A549 (cell line): ENCODE measurements around the gene CSMD2. TPM values are rescaled to one million over a fixed set of nuclear protein-coding genes. Genes with fewer than 3 reads are reported as not detected.

Experiments used
- ATAC-seq, 2 experiments: fragments of 200-7000 bp in 1 of 2; fragments of >200 bp in 1 of 2; cut with Nextera tagmentation in 1 of 2; cut with Tn5 transposase in 1 of 2; 3 replicates each; pipeline versions ENCODE4 v1.8.0 to v1.9.1; 2018 to 2020; ENCODE audit warnings: mild to moderate bottlenecking in 1 of 2, moderate library complexity in 1 of 2
- CTCF ChIA-PET: fragments of 300-600 bp; sonication (Branson Sonifier 250); formaldehyde crosslinking; extraction: SDS; loops from one replicate; lab custom pipeline; 2021; ENCODE audit warnings: antibody characterized with exemption, inconsistent platforms; lab: Yijun Ruan, JAX
- POLR2A ChIA-PET: fragments of 350-600 bp; formaldehyde crosslinking; extraction: SDS; loops from one replicate; lab custom pipeline; 2021; ENCODE audit warnings: antibody characterized with exemption, inconsistent platforms; lab: Yijun Ruan, JAX
- DNase-seq, 2 experiments: peaks; one replicate each; pipeline versions ENCODE4 v3.0.0 to v3.0.0-alpha.2; 2011 to 2016; ENCODE audit warnings: low read depth in 1 of 2, low spot score in 1 of 2
- FAIRE-seq: peaks from 2 replicates; lab custom pipeline; 2011; peaks lifted over from hg19 to GRCh38; lab: Jason Lieb, UNC
- H3K27ac ChIP-seq, 2 experiments: fragments of >200 bp; sonication (Bioruptor Twin); formaldehyde crosslinking; 3 replicates each; pipeline ENCODE4 v1.5.1; 2016 to 2017
- H3K4me1 ChIP-seq: fragments of >200 bp; sonication (Bioruptor Twin); formaldehyde crosslinking; 3 replicates; pipeline ENCODE4 v1.6.1; 2016
- H3K4me2 ChIP-seq: fragments of >200 bp; sonication (Bioruptor Twin); formaldehyde crosslinking; 3 replicates; pipeline ENCODE4 v1.6.1; 2016
- H3K4me3 ChIP-seq: fragments of >200 bp; sonication (Bioruptor Twin); formaldehyde crosslinking; 3 replicates; pipeline ENCODE4 v1.5.1; 2016
- H3K9me3 ChIP-seq: fragments of >200 bp; sonication (Bioruptor Twin); formaldehyde crosslinking; 3 replicates; pipeline ENCODE4 v1.6.1; 2016
- CBX2 ChIP-seq: fragments of 200-600 bp; sonication (generic); IDR thresholded peaks from 2 replicates; pipeline ENCODE4 v1.6.1; 2016; ENCODE audit warnings: low read depth, mild to moderate bottlenecking, borderline replicate concordance
- CHD2 ChIP-seq: fragments of 150-350 bp; IDR thresholded peaks from 2 replicates; pipeline ENCODE4 v1.6.1; 2014; ENCODE audit warnings: low read length; ENCODE audit not compliant: partially characterized antibody
- CHD4 ChIP-seq: fragments of 200-600 bp; sonication (generic); IDR thresholded peaks from 2 replicates; pipeline ENCODE4 v1.6.1; 2016; ENCODE audit warnings: antibody characterized with exemption, mild to moderate bottlenecking, borderline replicate concordance
- EHF ChIP-seq: fragments of 250-450 bp; sonication (Bioruptor Pico); IDR thresholded peaks from 2 replicates; pipeline ENCODE4 v1.5.0; 2020; ENCODE audit warnings: mild to moderate bottlenecking
- FOSB ChIP-seq: fragments of 250-450 bp; sonication (Bioruptor Pico); IDR thresholded peaks from 2 replicates; pipeline ENCODE4 v1.5.0; 2020; ENCODE audit warnings: mild to moderate bottlenecking, moderate library complexity
- HOXA7 ChIP-seq: fragments of 250-450 bp; sonication (Bioruptor Pico); IDR thresholded peaks from 2 replicates; pipeline ENCODE4 v1.5.0; 2020; ENCODE audit warnings: mild to moderate bottlenecking, moderate library complexity
- HOXB5 ChIP-seq: fragments of 250-450 bp; sonication (Bioruptor Pico); IDR thresholded peaks from 2 replicates; pipeline ENCODE4 v1.5.0; 2020; ENCODE audit warnings: mild to moderate bottlenecking, moderate library complexity
- JUN ChIP-seq, 2 experiments: fragments of >200 bp; sonication (Bioruptor Twin); formaldehyde crosslinking; IDR thresholded peaks; 2 replicates in 1 of 2; 3 replicates in 1 of 2; pipeline ENCODE4 v1.6.1; 2016 to 2017
- MYC ChIP-seq: IDR thresholded peaks from 2 replicates; pipeline ENCODE4 v1.6.1; 2012; ENCODE audit warnings: mild to moderate bottlenecking, inconsistent platforms, low read length, improper control_type of control experiment, borderline replicate concordance
- NPAS2 ChIP-seq: fragments of 250-450 bp; sonication (Bioruptor Pico); IDR thresholded peaks from 2 replicates; pipeline ENCODE4 v1.8.0; 2022; ENCODE audit warnings: mild to moderate bottlenecking, moderate library complexity, borderline replicate concordance
- NR3C1 ChIP-seq: fragments of >200 bp; sonication (Bioruptor Twin); formaldehyde crosslinking; IDR thresholded peaks from 3 replicates; pipeline ENCODE4 v1.6.1; 2017
- POLR2A ChIP-seq: IDR thresholded peaks from 2 replicates; pipeline ENCODE4 v1.6.1; 2012; ENCODE audit warnings: mild to moderate bottlenecking, low read length
- POLR2AphosphoS2 ChIP-seq: conservative IDR thresholded peaks from 2 replicates; pipeline ENCODE4 v1.6.1; 2012; ENCODE audit warnings: low read length, improper control_type of control experiment, inconsistent platforms
- RCOR1 ChIP-seq: fragments of 150-350 bp; IDR thresholded peaks from 2 replicates; pipeline ENCODE4 v1.6.1; 2014; ENCODE audit warnings: antibody characterized with exemption, low read length, low read depth
- RFX5 ChIP-seq: fragments of 450-650 bp; IDR thresholded peaks from 2 replicates; pipeline ENCODE4 v1.7.1; 2014; ENCODE audit warnings: antibody characterized with exemption, mild to moderate bottlenecking, moderate library complexity
- RNF2 ChIP-seq: fragments of 200-600 bp; sonication (generic); IDR thresholded peaks from 2 replicates; pipeline ENCODE4 v1.6.1; 2016; ENCODE audit warnings: low read depth, mild to moderate bottlenecking, antibody characterized with exemption, moderate library complexity, borderline replicate concordance
- SMC3 ChIP-seq: fragments of >200 bp; sonication (Bioruptor Twin); formaldehyde crosslinking; IDR thresholded peaks from 3 replicates; pipeline ENCODE4 v1.6.1; 2018; ENCODE audit warnings: inconsistent platforms
- TFCP2L1 ChIP-seq: fragments of 250-450 bp; sonication (Bioruptor Pico); IDR thresholded peaks from 2 replicates; pipeline ENCODE4 v1.5.0; 2021; ENCODE audit warnings: mild to moderate bottlenecking
- ZC3H11A ChIP-seq: fragments of 450-650 bp; IDR thresholded peaks from 2 replicates; pipeline ENCODE4 v1.6.1; 2014; ENCODE audit warnings: antibody characterized with exemption, mild to moderate bottlenecking
- ZFP36 ChIP-seq: fragments of 450-650 bp; IDR thresholded peaks from 2 replicates; pipeline ENCODE4 v1.6.1; 2014; ENCODE audit warnings: borderline replicate concordance; ENCODE audit not compliant: partially characterized antibody
- WGBS: methylation state at CpG from one replicate; pipeline ENCODE4 v1.1.6; 2017; ENCODE audit errors: missing lambda C conversion rate; 5-methylcytosine and 5-hydroxymethylcytosine counted together
- polyA plus RNA-seq, 4 experiments: library from polyadenylated mRNA; depleted of rRNA in 3 of 4; stranded (reverse); fragments of >200 nt; fragmentation: RNase III in 1 of 4; extraction: RNeasy Plus Mini Kit Qiagen cat#74134 plus additional on column Dnase treatment in 1 of 4; gene quantifications; 2 replicates in 3 of 4; 3 replicates in 1 of 4; pipeline ENCODE4 v1.2.3, GENCODE V29; 2011 to 2017
- TF ChIP-seq, protein P1 (sequence below): IDR thresholded peaks from 2 replicates; pipeline ENCODE4 v1.6.1; 2012
- TF ChIP-seq, protein P2 (sequence below): fragments of 200-600 bp; sonication (generic); IDR thresholded peaks from 2 replicates; pipeline ENCODE4 v1.6.1; 2016; ENCODE audit warnings: antibody characterized with exemption, mild to moderate bottlenecking, moderate library complexity
- TF ChIP-seq, protein P3 (sequence below): fragments of >200 bp; sonication (Bioruptor Twin); formaldehyde crosslinking; IDR thresholded peaks from 3 replicates; pipeline ENCODE4 v1.6.1; 2016
- TF ChIP-seq, protein P4 (sequence below): fragments of 450-650 bp; IDR thresholded peaks from 2 replicates; pipeline ENCODE4 v1.6.1; 2014; ENCODE audit warnings: antibody characterized with exemption
- TF ChIP-seq, protein P5 (sequence below): fragments of >200 bp; sonication (Bioruptor Twin); formaldehyde crosslinking; IDR thresholded peaks from 3 replicates; pipeline ENCODE4 v1.5.1; 2016
- TF ChIP-seq, protein P6 (sequence below): IDR thresholded peaks from 2 replicates; pipeline ENCODE4 v1.6.1; 2012
- TF ChIP-seq, protein P7 (sequence below): fragments of 250-450 bp; sonication (Bioruptor Pico); IDR thresholded peaks from 2 replicates; pipeline ENCODE4 v1.5.0; 2020; ENCODE audit warnings: low read depth, mild to moderate bottlenecking, moderate library complexity

CSMD2 gene
- polyA plus RNA-seq, 2 of the 4 experiments (the other 2 are of a cell fraction), result not detected

DNA sequence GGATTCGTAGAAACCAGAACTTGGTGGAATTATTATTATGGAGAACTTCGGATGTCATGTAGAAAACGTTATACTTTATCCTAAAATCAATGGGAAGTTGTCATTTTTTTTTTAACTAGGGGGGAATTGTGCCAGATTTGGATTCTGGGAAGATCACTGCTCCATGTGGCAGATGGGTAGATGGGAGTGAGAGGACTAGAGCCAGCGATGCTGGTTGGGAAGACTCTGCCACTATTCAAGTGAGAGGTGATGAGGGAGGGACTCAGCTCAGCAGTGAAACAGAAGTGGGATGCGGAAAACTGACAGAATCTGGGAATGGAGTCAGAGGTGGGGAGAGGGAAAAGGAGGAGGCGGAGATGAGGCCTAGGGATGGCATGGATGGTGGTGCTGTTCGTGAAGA, 382.3 kb downstream of the CSMD2 start:
- no peak overlapping the region for H3K4me2 ChIP-seq
- no peaks in the 10 kb centered on the region for H3K4me1 ChIP-seq
- DNase-seq, result no peak
- no peaks in the 10 kb centered on the region for H3K9me3 ChIP-seq
- TF ChIP-seq EHF, result no peak
- no peak for TF ChIP-seq CHD2
- TF ChIP-seq HOXA7 (CRISPR knock-in tag), result no peak
- TF ChIP-seq, protein P1, sequence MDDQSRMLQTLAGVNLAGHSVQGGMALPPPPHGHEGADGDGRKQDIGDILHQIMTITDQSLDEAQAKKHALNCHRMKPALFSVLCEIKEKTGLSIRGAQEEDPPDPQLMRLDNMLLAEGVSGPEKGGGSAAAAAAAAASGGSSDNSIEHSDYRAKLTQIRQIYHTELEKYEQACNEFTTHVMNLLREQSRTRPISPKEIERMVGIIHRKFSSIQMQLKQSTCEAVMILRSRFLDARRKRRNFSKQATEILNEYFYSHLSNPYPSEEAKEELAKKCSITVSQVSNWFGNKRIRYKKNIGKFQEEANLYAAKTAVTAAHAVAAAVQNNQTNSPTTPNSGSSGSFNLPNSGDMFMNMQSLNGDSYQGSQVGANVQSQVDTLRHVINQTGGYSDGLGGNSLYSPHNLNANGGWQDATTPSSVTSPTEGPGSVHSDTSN, result no peak
- no peak for TF ChIP-seq HOXB5 (CRISPR knock-in tag)
- TF ChIP-seq, protein P2, sequence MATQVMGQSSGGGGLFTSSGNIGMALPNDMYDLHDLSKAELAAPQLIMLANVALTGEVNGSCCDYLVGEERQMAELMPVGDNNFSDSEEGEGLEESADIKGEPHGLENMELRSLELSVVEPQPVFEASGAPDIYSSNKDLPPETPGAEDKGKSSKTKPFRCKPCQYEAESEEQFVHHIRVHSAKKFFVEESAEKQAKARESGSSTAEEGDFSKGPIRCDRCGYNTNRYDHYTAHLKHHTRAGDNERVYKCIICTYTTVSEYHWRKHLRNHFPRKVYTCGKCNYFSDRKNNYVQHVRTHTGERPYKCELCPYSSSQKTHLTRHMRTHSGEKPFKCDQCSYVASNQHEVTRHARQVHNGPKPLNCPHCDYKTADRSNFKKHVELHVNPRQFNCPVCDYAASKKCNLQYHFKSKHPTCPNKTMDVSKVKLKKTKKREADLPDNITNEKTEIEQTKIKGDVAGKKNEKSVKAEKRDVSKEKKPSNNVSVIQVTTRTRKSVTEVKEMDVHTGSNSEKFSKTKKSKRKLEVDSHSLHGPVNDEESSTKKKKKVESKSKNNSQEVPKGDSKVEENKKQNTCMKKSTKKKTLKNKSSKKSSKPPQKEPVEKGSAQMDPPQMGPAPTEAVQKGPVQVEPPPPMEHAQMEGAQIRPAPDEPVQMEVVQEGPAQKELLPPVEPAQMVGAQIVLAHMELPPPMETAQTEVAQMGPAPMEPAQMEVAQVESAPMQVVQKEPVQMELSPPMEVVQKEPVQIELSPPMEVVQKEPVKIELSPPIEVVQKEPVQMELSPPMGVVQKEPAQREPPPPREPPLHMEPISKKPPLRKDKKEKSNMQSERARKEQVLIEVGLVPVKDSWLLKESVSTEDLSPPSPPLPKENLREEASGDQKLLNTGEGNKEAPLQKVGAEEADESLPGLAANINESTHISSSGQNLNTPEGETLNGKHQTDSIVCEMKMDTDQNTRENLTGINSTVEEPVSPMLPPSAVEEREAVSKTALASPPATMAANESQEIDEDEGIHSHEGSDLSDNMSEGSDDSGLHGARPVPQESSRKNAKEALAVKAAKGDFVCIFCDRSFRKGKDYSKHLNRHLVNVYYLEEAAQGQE, result no peak
- TF ChIP-seq NR3C1, result no peak
- TF ChIP-seq JUN (IDR thresholded peaks at IDR 0.05), result no peak
- TF ChIP-seq NPAS2, result no peak
- TF ChIP-seq MYC, result no peak
- TF ChIP-seq, protein P3, sequence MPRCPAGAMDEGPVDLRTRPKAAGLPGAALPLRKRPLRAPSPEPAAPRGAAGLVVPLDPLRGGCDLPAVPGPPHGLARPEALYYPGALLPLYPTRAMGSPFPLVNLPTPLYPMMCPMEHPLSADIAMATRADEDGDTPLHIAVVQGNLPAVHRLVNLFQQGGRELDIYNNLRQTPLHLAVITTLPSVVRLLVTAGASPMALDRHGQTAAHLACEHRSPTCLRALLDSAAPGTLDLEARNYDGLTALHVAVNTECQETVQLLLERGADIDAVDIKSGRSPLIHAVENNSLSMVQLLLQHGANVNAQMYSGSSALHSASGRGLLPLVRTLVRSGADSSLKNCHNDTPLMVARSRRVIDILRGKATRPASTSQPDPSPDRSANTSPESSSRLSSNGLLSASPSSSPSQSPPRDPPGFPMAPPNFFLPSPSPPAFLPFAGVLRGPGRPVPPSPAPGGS, result no peak
- no peak for TF ChIP-seq RCOR1
- no peak for TF ChIP-seq RNF2
- TF ChIP-seq POLR2AphosphoS2, result no peak
- TF ChIP-seq FOSB, result no peak
- TF ChIP-seq, protein P4, sequence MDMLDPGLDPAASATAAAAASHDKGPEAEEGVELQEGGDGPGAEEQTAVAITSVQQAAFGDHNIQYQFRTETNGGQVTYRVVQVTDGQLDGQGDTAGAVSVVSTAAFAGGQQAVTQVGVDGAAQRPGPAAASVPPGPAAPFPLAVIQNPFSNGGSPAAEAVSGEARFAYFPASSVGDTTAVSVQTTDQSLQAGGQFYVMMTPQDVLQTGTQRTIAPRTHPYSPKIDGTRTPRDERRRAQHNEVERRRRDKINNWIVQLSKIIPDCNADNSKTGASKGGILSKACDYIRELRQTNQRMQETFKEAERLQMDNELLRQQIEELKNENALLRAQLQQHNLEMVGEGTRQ, result no peak
- TF ChIP-seq, protein P5, sequence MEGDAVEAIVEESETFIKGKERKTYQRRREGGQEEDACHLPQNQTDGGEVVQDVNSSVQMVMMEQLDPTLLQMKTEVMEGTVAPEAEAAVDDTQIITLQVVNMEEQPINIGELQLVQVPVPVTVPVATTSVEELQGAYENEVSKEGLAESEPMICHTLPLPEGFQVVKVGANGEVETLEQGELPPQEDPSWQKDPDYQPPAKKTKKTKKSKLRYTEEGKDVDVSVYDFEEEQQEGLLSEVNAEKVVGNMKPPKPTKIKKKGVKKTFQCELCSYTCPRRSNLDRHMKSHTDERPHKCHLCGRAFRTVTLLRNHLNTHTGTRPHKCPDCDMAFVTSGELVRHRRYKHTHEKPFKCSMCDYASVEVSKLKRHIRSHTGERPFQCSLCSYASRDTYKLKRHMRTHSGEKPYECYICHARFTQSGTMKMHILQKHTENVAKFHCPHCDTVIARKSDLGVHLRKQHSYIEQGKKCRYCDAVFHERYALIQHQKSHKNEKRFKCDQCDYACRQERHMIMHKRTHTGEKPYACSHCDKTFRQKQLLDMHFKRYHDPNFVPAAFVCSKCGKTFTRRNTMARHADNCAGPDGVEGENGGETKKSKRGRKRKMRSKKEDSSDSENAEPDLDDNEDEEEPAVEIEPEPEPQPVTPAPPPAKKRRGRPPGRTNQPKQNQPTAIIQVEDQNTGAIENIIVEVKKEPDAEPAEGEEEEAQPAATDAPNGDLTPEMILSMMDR, result no peak
- no peak for ATAC-seq
- no peak for FAIRE-seq
- ChIA-PET CTCF (interaction anchor here (1.1 kb wide), 1 partner anchor 894 kb away, joined by 3 read pairs; no protein-coding TSS in a partner anchor), POLR2A (no interaction called here)
- no peak overlapping the region for H3K4me3 ChIP-seq
- WGBS, result 11% methylated on average over 7 of the region's 7 CpGs
- no peak overlapping the region for H3K27ac ChIP-seq

DNA sequence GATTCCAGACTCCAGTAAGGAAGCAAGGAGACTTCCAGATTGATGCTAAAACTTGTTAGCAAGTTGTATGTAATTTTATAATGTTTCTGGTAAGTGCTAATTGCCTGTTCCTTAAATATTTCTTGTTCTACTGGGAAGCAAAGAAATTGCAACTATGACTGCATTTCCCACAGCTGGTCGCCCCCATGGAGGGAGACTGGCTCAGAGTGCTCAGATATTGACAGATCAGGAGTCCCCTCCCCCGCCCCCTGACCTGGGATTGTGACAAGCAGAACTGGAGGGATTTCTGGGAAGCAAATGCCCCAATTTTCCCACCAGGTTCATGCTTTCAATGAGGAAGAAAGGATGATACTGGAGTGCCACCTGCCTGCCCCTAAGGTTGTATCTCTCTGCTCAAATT, 383.4 kb downstream of the CSMD2 start:
- DNase-seq, result no peak
- CTCF ChIA-PET, result interaction anchor here (1.1 kb wide), 1 partner anchor 896 kb away, joined by 3 read pairs; no protein-coding TSS in a partner anchor
- no peak for FAIRE-seq
- POLR2A ChIA-PET, result no interaction called here
- 0% methylated on average over 1 of the region's 2 CpGs for WGBS
- ATAC-seq, result no peak
- no peak overlapping the region for H3K4me3 ChIP-seq
- no peak overlapping the region for H3K4me2 ChIP-seq
- no peaks in the 10 kb centered on the region for H3K4me1 ChIP-seq
- no peaks in the 10 kb centered on the region for H3K9me3 ChIP-seq
- no peak overlapping the region for H3K27ac ChIP-seq
- TF ChIP-seq EHF (no peak), NR3C1 (no peak), CBX2 (no peak), CHD4 (no peak), SMC3 (no peak), POLR2A (no peak), RFX5 (no peak), TFCP2L1 (CRISPR knock-in tag) (no peak), ZC3H11A (no peak), MYC (no peak), HOXA7 (CRISPR knock-in tag) (no peak), ZFP36 (no peak)
- TF ChIP-seq, protein P6, sequence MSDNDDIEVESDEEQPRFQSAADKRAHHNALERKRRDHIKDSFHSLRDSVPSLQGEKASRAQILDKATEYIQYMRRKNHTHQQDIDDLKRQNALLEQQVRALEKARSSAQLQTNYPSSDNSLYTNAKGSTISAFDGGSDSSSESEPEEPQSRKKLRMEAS, result no peak
- TF ChIP-seq, protein P1, result no peak
- TF ChIP-seq, protein P7, sequence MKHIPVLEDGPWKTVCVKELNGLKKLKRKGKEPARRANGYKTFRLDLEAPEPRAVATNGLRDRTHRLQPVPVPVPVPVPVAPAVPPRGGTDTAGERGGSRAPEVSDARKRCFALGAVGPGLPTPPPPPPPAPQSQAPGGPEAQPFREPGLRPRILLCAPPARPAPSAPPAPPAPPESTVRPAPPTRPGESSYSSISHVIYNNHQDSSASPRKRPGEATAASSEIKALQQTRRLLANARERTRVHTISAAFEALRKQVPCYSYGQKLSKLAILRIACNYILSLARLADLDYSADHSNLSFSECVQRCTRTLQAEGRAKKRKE (CRISPR knock-in tag), result no peak
